Tibial nerve (tissue), 4 donors: ENCODE data around the gene STRBP. TPM values are rescaled to one million over a fixed set of nuclear protein-coding genes. Genes with fewer than 3 reads are reported as not detected.
"Not testable (repeated sequence)": the region's sequence is repeated elsewhere in the genome, so short reads cannot be mapped to it uniquely, and the experiment has no call there.

Experiments used
- DNase-seq, 2 donors: peaks; one replicate each; pipeline ENCODE4 v3.0.0-alpha.2; 2019; ENCODE audit warnings: low spot score in 2 of 2
- H3K27ac ChIP-seq, 4 donors: fragments of 200-600 bp; sonication (generic) in 3 of 4; one replicate each; pipeline ENCODE4 v1.5.1; 2017 to 2019; ENCODE audit warnings: mild to moderate bottlenecking in 1 of 4
- H3K27me3 ChIP-seq, 2 donors: fragments of 200-600 bp; sonication (generic) in 1 of 2; one replicate each; pipeline versions ENCODE4 v1.5.1 to v1.6.0; 2017 to 2019
- H3K36me3 ChIP-seq, 3 donors: fragments of 200-600 bp; sonication (generic); one replicate each; pipeline ENCODE4 v1.5.1; 2018 to 2019
- H3K4me1 ChIP-seq, 4 donors: fragments of 200-600 bp; sonication (generic) in 3 of 4; one replicate each; pipeline ENCODE4 v1.5.1; 2017 to 2019
- H3K4me3 ChIP-seq, 4 donors: fragments of 200-600 bp; sonication (generic) in 3 of 4; one replicate each; pipeline ENCODE4 v1.5.1; 2017 to 2019; ENCODE audit warnings: mild to moderate bottlenecking in 1 of 4, moderate library complexity in 1 of 4
- H3K9me3 ChIP-seq, 4 donors: fragments of 200-600 bp; sonication (generic) in 3 of 4; one replicate each; pipeline ENCODE4 v1.5.1; 2017 to 2019
- CTCF ChIP-seq, 5 experiments: fragments of 200-600 bp in 3 of 5; fragments of 450-650 bp in 2 of 5; sonication (generic) in 3 of 5; IDR thresholded peaks; one replicate each; pipeline ENCODE4 v1.5.1; 2016 to 2019; ENCODE audit warnings: antibody characterized with exemption in 5 of 5, mild to moderate bottlenecking in 3 of 5, moderate library complexity in 2 of 5
- EP300 ChIP-seq, 2 donors: sonication (generic); formaldehyde crosslinking; IDR thresholded peaks; one replicate each; pipeline ENCODE4 v1.6.1; 2017; ENCODE audit warnings: antibody characterized with exemption in 2 of 2, mild to moderate bottlenecking in 1 of 2
- POLR2A ChIP-seq, 2 donors: fragments of 450-650 bp; IDR thresholded peaks; one replicate each; pipeline ENCODE4 v1.6.1; 2017; ENCODE audit warnings: antibody characterized with exemption in 2 of 2, mild to moderate bottlenecking in 2 of 2, moderate library complexity in 2 of 2
- WGBS, 2 donors: methylation state at CpG; one replicate each; pipeline ENCODE4 v1.1.5; 2018; 5-methylcytosine and 5-hydroxymethylcytosine counted together
- total RNA-seq, 4 donors: library from RNA; depleted of rRNA; stranded (reverse); fragments of >200 nt; gene quantifications; one replicate each; pipeline ENCODE4 v1.1.0, GENCODE V29; 2016

Gene STRBP
- total RNA-seq, 4 donors from 2014 or later: 3.5 to 20.4 (median 4.9) TPM

- H3K36me3 ChIP-seq: no peaks in the 10 kb centered on the region
- H3K27ac ChIP-seq: no peak overlapping the region
- no peaks in the 10 kb centered on the region for H3K27me3 ChIP-seq
- DNase-seq: no peak
- 94% methylated on average over 6 of the region's 6 CpGs for WGBS, 2 donors
- H3K9me3 ChIP-seq: no peaks in the 10 kb centered on the region
- H3K4me1 ChIP-seq: no peaks in the 10 kb centered on the region
- H3K4me3 ChIP-seq: no peak overlapping the region
- no peak for TF ChIP-seq POLR2A (IDR thresholded peaks at IDR 0.05)
- no peak for TF ChIP-seq EP300 (IDR thresholded peaks at IDR 0.05)
- no peak for TF ChIP-seq CTCF (IDR thresholded peaks at IDR 0.05)
Measured at GRCh38 chr9:123206065-123206464, 62.3 kb downstream of the STRBP start.

DNA sequence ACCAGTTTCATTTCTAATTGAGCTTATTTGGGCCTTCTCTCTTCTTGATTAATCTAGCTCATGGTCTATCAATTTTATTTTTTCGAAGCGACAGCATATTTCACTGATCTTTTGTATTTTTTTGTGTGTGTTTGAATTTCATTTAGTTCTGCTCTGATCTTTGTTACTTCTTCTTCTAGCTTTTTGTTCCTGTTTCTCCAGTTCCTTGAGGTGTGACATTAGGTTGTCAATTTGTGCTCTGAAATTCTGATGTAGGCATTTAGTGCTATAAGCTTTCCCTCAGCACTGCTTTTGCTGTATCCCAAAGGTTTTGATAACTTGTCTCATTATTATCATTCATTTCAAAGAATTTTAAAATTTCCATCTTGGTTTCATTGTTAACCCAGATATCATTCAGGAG, 67.3 kb downstream of the STRBP start:
- no peak overlapping the region for H3K27ac ChIP-seq
- TF ChIP-seq CTCF (IDR thresholded peaks at IDR 0.05) (no peak), EP300 (IDR thresholded peaks at IDR 0.05) (no peak), POLR2A (IDR thresholded peaks at IDR 0.05) (no peak)
- no peak for DNase-seq
- no peaks in the 10 kb centered on the region for H3K9me3 ChIP-seq
- no peaks in the 10 kb centered on the region for H3K27me3 ChIP-seq
- H3K4me3 ChIP-seq: no peak overlapping the region
- 69 to 76% methylated on average over 2 of the region's 2 CpGs for whole genome bisulfite sequencing, 2 donors
- H3K36me3 ChIP-seq: no peaks in the 10 kb centered on the region
- H3K4me1 ChIP-seq: no peaks in the 10 kb centered on the region

DNA sequence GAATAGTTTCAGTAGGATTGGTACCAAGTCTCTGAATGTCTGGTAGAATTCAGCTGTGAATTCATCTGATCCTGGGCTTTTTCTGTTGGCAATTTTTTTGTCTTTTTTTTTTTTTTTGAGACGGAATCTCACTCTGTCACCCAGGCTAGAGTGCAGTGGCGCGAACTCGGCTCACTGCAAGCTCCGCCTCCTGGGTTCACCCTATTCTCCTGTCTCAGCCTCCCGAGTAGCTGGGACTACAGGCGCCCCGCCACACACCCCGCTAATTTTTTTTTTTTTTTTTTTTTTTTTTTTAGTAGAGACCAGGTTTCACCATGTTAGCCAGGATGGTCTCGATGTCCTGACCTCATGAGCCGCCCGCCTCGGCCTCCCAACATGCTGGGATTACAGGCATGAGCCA, 67.9 kb downstream of the STRBP start:
- H3K4me1 ChIP-seq, H3K27me3 ChIP-seq, H3K4me3 ChIP-seq, H3K36me3 ChIP-seq, H3K27ac ChIP-seq, H3K9me3 ChIP-seq, DNase-seq: not testable (repeated sequence)
- 96 to 98% methylated on average over 13 of the region's 13 CpGs for WGBS, 2 donors

GRCh38 chr9:123196124-123196523, 72.3 kb downstream of the STRBP start:
- no peak overlapping the region for H3K4me3 ChIP-seq
- no peak overlapping the region for H3K27ac ChIP-seq
- no peaks in the 10 kb centered on the region for H3K9me3 ChIP-seq
- TF ChIP-seq POLR2A (IDR thresholded peaks at IDR 0.05) (no peak), EP300 (IDR thresholded peaks at IDR 0.05) (no peak), CTCF (IDR thresholded peaks at IDR 0.05) (no peak)
- WGBS, 2 donors: 98 to 100% methylated on average over 1 of the region's 1 CpG
- no peaks in the 10 kb centered on the region for H3K36me3 ChIP-seq
- DNase-seq: no peak
- H3K4me1 ChIP-seq: no peaks in the 10 kb centered on the region
- H3K27me3 ChIP-seq: no peaks in the 10 kb centered on the region

DNA sequence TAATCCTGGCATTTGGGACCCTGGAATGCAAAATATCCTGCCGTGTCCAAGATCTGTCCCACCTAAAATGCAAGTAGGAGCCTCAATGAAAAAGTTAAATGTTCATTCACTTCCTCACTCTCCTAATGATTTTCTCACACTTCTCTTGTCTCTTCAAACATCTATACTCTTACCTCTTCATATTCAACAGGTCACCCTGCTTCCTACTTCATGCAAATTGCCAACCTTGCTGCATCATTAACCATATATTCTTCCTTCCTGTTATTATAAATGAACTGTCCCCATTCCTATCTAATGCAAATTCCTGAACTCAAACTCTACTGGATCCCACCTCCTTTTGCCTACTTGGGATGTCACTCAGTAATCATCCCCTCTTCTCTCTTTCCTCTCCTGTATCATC, 74.4 kb downstream of the STRBP start:
- H3K4me1 ChIP-seq: no peaks in the 10 kb centered on the region
- no peak for TF ChIP-seq POLR2A (IDR thresholded peaks at IDR 0.05)
- TF ChIP-seq CTCF (IDR thresholded peaks at IDR 0.05): no peak
- TF ChIP-seq EP300 (IDR thresholded peaks at IDR 0.05): no peak
- no peaks in the 10 kb centered on the region for H3K9me3 ChIP-seq
- no peak for DNase-seq
- H3K4me3 ChIP-seq: no peak overlapping the region
- no peaks in the 10 kb centered on the region for H3K27me3 ChIP-seq
- 92 to 98% methylated on average over 1 of the region's 1 CpG for WGBS, 2 donors
- no peak overlapping the region for H3K27ac ChIP-seq
- no peaks in the 10 kb centered on the region for H3K36me3 ChIP-seq

DNA sequence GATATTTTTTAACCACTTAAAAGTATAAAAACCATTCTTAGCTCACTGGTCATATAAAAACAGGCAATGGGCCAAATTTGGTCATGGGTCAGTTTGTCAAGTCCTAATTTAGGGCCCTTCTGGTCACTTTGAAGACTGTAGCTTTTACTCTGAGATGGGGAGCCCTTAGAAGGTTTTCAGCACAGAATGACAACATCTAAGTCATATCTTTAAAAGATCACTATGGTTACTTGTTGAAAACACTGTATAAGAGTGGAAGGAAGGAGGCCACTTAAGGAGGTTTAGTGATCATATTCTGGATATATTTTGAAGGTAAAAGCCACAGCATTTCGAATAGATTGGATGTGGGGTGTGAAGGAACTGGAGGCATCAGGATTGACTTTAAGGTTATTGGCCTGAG, 76.7 kb downstream of the STRBP start:
- TF ChIP-seq EP300 (IDR thresholded peaks at IDR 0.05) (no peak), POLR2A (IDR thresholded peaks at IDR 0.05) (no peak), CTCF (IDR thresholded peaks at IDR 0.05) (no peak)
- DNase-seq: no peak
- Histone ChIP-seq H3K4me3 (no peak overlapping the region), H3K36me3 (no peaks in the 10 kb centered on the region), H3K9me3 (peaks cover 0 to 4% (median 0%) of the 10 kb centered on the region in 4 donors), H3K27ac (no peak overlapping the region), H3K4me1 (no peaks in the 10 kb centered on the region), H3K27me3 (no peaks in the 10 kb centered on the region)
- WGBS, 2 donors: 87 to 96% methylated on average over 1 of the region's 1 CpG
